Endothelial cell of umbilical vein (primary cell): ENCODE data around the gene AARS2. TPM values are rescaled to one million over a fixed set of nuclear protein-coding genes. Genes with fewer than 3 reads are reported as not detected.

Source experiments
- BruUV-seq: library from RNA; stranded (reverse); fragments of 400-500 nt; replicated peaks from 2 replicates; lab custom pipeline; 2021; lab: Mats Ljungman, UMichigan
- CTCF ChIA-PET: fragments of 300-600, 350-600 bp; sonication (Branson Sonifier 250); formaldehyde crosslinking; loops from one replicate; lab custom pipeline; 2021; ENCODE audit warnings: antibody characterized with exemption, inconsistent platforms; lab: Charles Lee
- POLR2A ChIA-PET: fragments of 300-600, 350-600 bp; sonication (Branson Sonifier 250); formaldehyde crosslinking; loops from one replicate; lab custom pipeline; 2021; ENCODE audit warnings: antibody characterized with exemption, inconsistent platforms; lab: Charles Lee
- DNase-seq: peaks from one replicate; pipeline ENCODE4 v3.0.0-alpha.2; 2011; ENCODE audit warnings: low read depth, low spot score
- FAIRE-seq: peaks from 2 replicates; lab custom pipeline; 2011; peaks lifted over from hg19 to GRCh38; lab: Jason Lieb, UNC
- H2AFZ ChIP-seq: 2 replicates; pipeline ENCODE4 v1.6.0; 2012; ENCODE audit warnings: low read depth, low read length, control low read depth, inconsistent platforms
- H3K27ac ChIP-seq: 2 replicates; pipeline ENCODE4 v1.5.1; 2011; ENCODE audit warnings: low read depth, mild to moderate bottlenecking, control low read depth, low read length, moderate library complexity; ENCODE audit not compliant: insufficient read depth
- H3K27me3 ChIP-seq, 2 experiments: 2 replicates each; pipeline versions ENCODE4 v1.6.0 to v1.6.1; 2011; ENCODE audit warnings: low read length in 2 of 2, mixed read lengths in 1 of 2; ENCODE audit not compliant: control insufficient read depth in 2 of 2, insufficient read depth in 2 of 2
- H3K36me3 ChIP-seq, 2 experiments: 2 replicates in 1 of 2; 3 replicates in 1 of 2; pipeline ENCODE4 v1.5.1; 2011; ENCODE audit warnings: low read length in 2 of 2, mild to moderate bottlenecking in 1 of 2, moderate library complexity in 1 of 2; ENCODE audit not compliant: control insufficient read depth in 2 of 2, insufficient read depth in 2 of 2; ENCODE audit errors: extremely low read depth in 1 of 2
- H3K4me1 ChIP-seq: 3 replicates; pipeline ENCODE4 v1.5.1; 2011; ENCODE audit warnings: mild to moderate bottlenecking, low read length; ENCODE audit not compliant: control insufficient read depth, insufficient read depth; ENCODE audit errors: extremely low read depth
- H3K4me2 ChIP-seq: 2 replicates; pipeline ENCODE4 v1.6.1; 2011; ENCODE audit warnings: low read length, control low read depth, mixed read lengths; ENCODE audit not compliant: insufficient read depth
- H3K4me3 ChIP-seq, 3 experiments: fragments of 200-600 bp in 1 of 3; sonication (generic), shearing (Covaris generic) in 1 of 3; replicated peaks in 1 of 3; 2 replicates each; pipeline ENCODE4 v1.5.1; 2011 to 2016; ENCODE audit warnings: control low read depth in 3 of 3, low read length in 3 of 3, mild to moderate bottlenecking in 2 of 3, inconsistent platforms in 1 of 3, low read depth in 1 of 3, moderate library complexity in 1 of 3; ENCODE audit not compliant: insufficient read depth in 1 of 3
- H3K79me2 ChIP-seq: 2 replicates; pipeline ENCODE4 v1.6.0; 2012; ENCODE audit warnings: low read length, inconsistent platforms; ENCODE audit not compliant: control insufficient read depth, insufficient read depth
- H3K9ac ChIP-seq: replicated peaks from 2 replicates; pipeline ENCODE3; 2011; ENCODE audit warnings: low read length, control low read depth; ENCODE audit not compliant: insufficient read depth; ENCODE audit errors: extremely low read depth
- H3K9me1 ChIP-seq: replicated peaks from 3 replicates; pipeline ENCODE4 v1.6.0; 2011; ENCODE audit warnings: mild to moderate bottlenecking, low read length; ENCODE audit not compliant: control insufficient read depth, insufficient read depth; ENCODE audit errors: extremely low read depth
- H3K9me3 ChIP-seq: replicated peaks from 2 replicates; pipeline ENCODE4 v1.5.1; 2012; ENCODE audit warnings: low read length, inconsistent platforms; ENCODE audit not compliant: control insufficient read depth, insufficient read depth
- H4K20me1 ChIP-seq: replicated peaks from 2 replicates; pipeline ENCODE3; 2011; ENCODE audit warnings: mild to moderate bottlenecking, low read length; ENCODE audit not compliant: control insufficient read depth, insufficient read depth; ENCODE audit errors: extremely low read depth
- EZH2 ChIP-seq: IDR thresholded peaks from 2 replicates; pipeline ENCODE4 v1.6.1; 2012; ENCODE audit warnings: borderline replicate concordance, low read depth, mild to moderate bottlenecking, moderate library complexity, low read length, inconsistent platforms; ENCODE audit not compliant: severe bottlenecking
- FOS ChIP-seq: IDR thresholded peaks from 2 replicates; pipeline ENCODE4 v1.6.1; 2011; ENCODE audit warnings: mild to moderate bottlenecking, low read length, moderate library complexity, borderline replicate concordance; ENCODE audit not compliant: insufficient read depth
- GATA2 ChIP-seq: IDR thresholded peaks from 2 replicates; pipeline ENCODE4 v1.7.0; 2011; ENCODE audit warnings: low read depth, mild to moderate bottlenecking, moderate library complexity, mixed read lengths, low read length; ENCODE audit not compliant: insufficient read length, insufficient read depth
- JUN ChIP-seq: IDR thresholded peaks from 2 replicates; pipeline ENCODE4 v1.6.1; 2011; ENCODE audit warnings: borderline replicate concordance, low read depth; ENCODE audit not compliant: insufficient read length, insufficient read depth
- MYC ChIP-seq: IDR thresholded peaks from one replicate; pipeline ENCODE4 v1.6.1; 2011; ENCODE audit warnings: mild to moderate bottlenecking, low read depth, low read length
- POLR2A ChIP-seq: IDR thresholded peaks from 2 replicates; pipeline ENCODE4 v1.6.1; 2012; ENCODE audit warnings: low read depth, mild to moderate bottlenecking, control low read depth, low read length
- POLR2AphosphoS5 ChIP-seq: IDR thresholded peaks from 2 replicates; pipeline ENCODE4 v1.6.1; 2012; ENCODE audit warnings: low read depth, mild to moderate bottlenecking, control low read depth, low read length, moderate library complexity; ENCODE audit not compliant: insufficient read depth
- dilution Hi-C: fragments of 300-500 bp; cut with MboI; formaldehyde crosslinking; loops from one replicate; pipeline ENCODE4 v1.15.0; 2019; ENCODE audit warnings: low sequenced_read_pairs; ENCODE audit not compliant: extremely low pct_ligation_motif_present
- intact Hi-C: fragments of 100-400 bp; cut with micrococcal nuclease; formaldehyde crosslinking; loops from one replicate; pipeline ENCODE4 v1.10.0; 2022
- polyA plus RNA-seq, 4 experiments: library from polyadenylated mRNA; depleted of rRNA in 3 of 4; stranded (reverse) in 3 of 4; unstranded in 1 of 4; fragments of >200 nt; gene quantifications; 2 replicates each; pipeline versions ENCODE4 v1.2.1 to v1.2.3, GENCODE V29; 2011 to 2012; ENCODE audit warnings: missing spikeins in 1 of 4
- total RNA-seq: library from RNA; stranded (reverse); gene quantifications from 2 replicates; pipeline ENCODE4 v1.2.3, GENCODE V29; 2021
- TF ChIP-seq, protein P1 (sequence below), 2 donors: IDR thresholded peaks; 1 replicate in 1 of 2; 2 replicates in 1 of 2; pipeline ENCODE4 v1.5.1; 2011; ENCODE audit warnings: low read length in 2 of 2, mild to moderate bottlenecking in 2 of 2, moderate library complexity in 2 of 2, control low read depth in 1 of 2, inconsistent platforms in 1 of 2, low read depth in 1 of 2; ENCODE audit not compliant: insufficient read depth in 1 of 2; ENCODE audit errors: extremely low read depth in 1 of 2
- TF ChIP-seq, protein P2 (sequence below): IDR thresholded peaks from 2 replicates; pipeline ENCODE4 v1.6.1; 2011; ENCODE audit not compliant: insufficient read depth, insufficient read length

AARS2 gene
- total and polyA plus RNA-seq, 2 donors (not counting 3 experiments of a cell fraction or from before 2014, with no cell fraction given): 8.3 to 17.9 TPM

DNA sequence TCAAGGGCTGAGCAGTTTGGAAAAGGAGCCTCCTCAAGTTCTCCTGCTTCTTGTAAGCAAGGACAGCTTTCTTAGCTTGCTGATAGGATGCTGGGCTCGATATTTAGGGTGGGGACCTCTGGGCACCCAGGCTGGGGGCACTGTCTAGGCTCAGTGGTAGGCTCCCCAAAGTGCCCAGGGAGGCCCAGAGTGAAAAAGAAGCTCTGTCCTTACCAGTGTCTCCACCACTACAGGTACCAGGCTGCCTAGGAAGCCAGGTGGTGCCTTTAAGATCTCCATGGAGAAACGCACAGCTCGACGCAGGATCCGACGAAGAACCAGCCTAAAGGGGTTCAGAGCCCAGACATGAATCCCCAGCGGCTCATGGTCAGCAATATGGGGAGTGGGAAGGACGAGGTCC, 6.4 kb downstream of the AARS2 start:
- POLR2A ChIA-PET: no interaction called here

More for the DNA sequence above, 6.4 kb downstream of the AARS2 start:
- dilution Hi-C loops: no loop called here
- no peaks in the 10 kb centered on the region for H3K4me1 ChIP-seq
- peaks cover 15 to 57% of the 10 kb centered on the region in 2 experiments for H3K36me3 ChIP-seq
- no peaks in the 10 kb centered on the region for H3K27me3 ChIP-seq
- intact Hi-C loops: no loop called here
- H3K9ac ChIP-seq: no peak overlapping the region
- DNase-seq (no peak), FAIRE-seq (no peak)
- CTCF ChIA-PET: interaction anchor here (2.6 to 4.5 kb wide), 2 partner anchors 37 to 210 kb away, joined by 12 to 83 read pairs; partner anchors contain the start of gene TMEM151B
- H3K4me3 ChIP-seq: no peak overlapping the region
- H3K4me2 ChIP-seq: no peak overlapping the region
- no peaks in the 10 kb centered on the region for H4K20me1 ChIP-seq
- no peaks in the 10 kb centered on the region for H3K9me3 ChIP-seq
- no TSS peak for BruUV-seq
- TF ChIP-seq, protein P1, sequence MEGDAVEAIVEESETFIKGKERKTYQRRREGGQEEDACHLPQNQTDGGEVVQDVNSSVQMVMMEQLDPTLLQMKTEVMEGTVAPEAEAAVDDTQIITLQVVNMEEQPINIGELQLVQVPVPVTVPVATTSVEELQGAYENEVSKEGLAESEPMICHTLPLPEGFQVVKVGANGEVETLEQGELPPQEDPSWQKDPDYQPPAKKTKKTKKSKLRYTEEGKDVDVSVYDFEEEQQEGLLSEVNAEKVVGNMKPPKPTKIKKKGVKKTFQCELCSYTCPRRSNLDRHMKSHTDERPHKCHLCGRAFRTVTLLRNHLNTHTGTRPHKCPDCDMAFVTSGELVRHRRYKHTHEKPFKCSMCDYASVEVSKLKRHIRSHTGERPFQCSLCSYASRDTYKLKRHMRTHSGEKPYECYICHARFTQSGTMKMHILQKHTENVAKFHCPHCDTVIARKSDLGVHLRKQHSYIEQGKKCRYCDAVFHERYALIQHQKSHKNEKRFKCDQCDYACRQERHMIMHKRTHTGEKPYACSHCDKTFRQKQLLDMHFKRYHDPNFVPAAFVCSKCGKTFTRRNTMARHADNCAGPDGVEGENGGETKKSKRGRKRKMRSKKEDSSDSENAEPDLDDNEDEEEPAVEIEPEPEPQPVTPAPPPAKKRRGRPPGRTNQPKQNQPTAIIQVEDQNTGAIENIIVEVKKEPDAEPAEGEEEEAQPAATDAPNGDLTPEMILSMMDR (IDR thresholded peaks at IDR 0.05; ENCODE audit: extremely low read depth in 1 of 2, insufficient read depth in 1 of 2, low read depth in 1 of 2, low read length in 2 of 2): no peak
- no peak for TF ChIP-seq POLR2A
- TF ChIP-seq MYC: no peak
- no peak for TF ChIP-seq FOS
- no peak for TF ChIP-seq GATA2
- no peak for TF ChIP-seq POLR2AphosphoS5
- no peak for TF ChIP-seq EZH2
- no peak for TF ChIP-seq JUN
- TF ChIP-seq, protein P2, sequence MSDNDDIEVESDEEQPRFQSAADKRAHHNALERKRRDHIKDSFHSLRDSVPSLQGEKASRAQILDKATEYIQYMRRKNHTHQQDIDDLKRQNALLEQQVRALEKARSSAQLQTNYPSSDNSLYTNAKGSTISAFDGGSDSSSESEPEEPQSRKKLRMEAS: no peak
- no peak overlapping the region for H3K27ac ChIP-seq
- no peak overlapping the region for H2AFZ ChIP-seq
- H3K79me2 ChIP-seq: no peaks in the 10 kb centered on the region
- H3K9me1 ChIP-seq: no peaks in the 10 kb centered on the region
